ENCODE data around the gene POU1F1.

GRCh38 chr3:87298111-87298718, 21.8 kb upstream of the POU1F1 start:
- TF ChIP-seq CTCF (IDR thresholded peaks at IDR 0.05; ENCODE audit: low read depth, low read length) (peak; percentile 90), EZH2phosphoT487 (IDR thresholded peaks at IDR 0.05; ENCODE audit: low read depth) (no peak)
